AG20443 (cell line): ENCODE results near the gene PTGDS.

Source experiments
- DNase-seq: peaks from one replicate; pipeline ENCODE4 v3.0.0; 2012; ENCODE audit warnings: low spot score, mixed read lengths

PTGDS gene

GRCh38 chr9:137022662-137023008, 45.3 kb downstream of the PTGDS start:
- DNase-seq, result no peak

- no peak for DNase-seq
These were observed 45.9 kb downstream of the PTGDS start for GRCh38 chr9:137023157-137023556.

GRCh38 chr9:137023583-137023991, 46.3 kb downstream of the PTGDS start:
- no peak for DNase-seq

GRCh38 chr9:137025517-137025966, 48.2 kb downstream of the PTGDS start:
- DNase-seq, result no peak

GRCh38 chr9:137026384-137026783, 49.1 kb downstream of the PTGDS start:
- no peak for DNase-seq

GRCh38 chr9:137026828-137027227, 49.5 kb downstream of the PTGDS start:
- no peak for DNase-seq

- peak; percentile 50 for DNase-seq
These were observed 50.3 kb downstream of the PTGDS start, which contains the start of gene ABCA2 for GRCh38 chr9:137027369-137028262. ABCA2 (minus strand) TSS chr9:137028237; CDS start chr9:137028140, 97 bp downstream.

- peak; percentile 91 for DNase-seq
These were observed 51.2 kb downstream of the PTGDS start for GRCh38 chr9:137028263-137029057.

GRCh38 chr9:137029058-137029936, 52.0 kb downstream of the PTGDS start:
- peak; percentile 84 for DNase-seq

- DNase-seq, result no peak
These were observed 52.7 kb downstream of the PTGDS start for GRCh38 chr9:137030006-137030405.

GRCh38 chr9:137030538-137031527, 53.5 kb downstream of the PTGDS start:
- DNase-seq, result no peak
